Gastrocnemius medialis (tissue), 4 donors: ENCODE measurements around the gene NDUFAF3. TPM values are rescaled to one million over a fixed set of nuclear protein-coding genes. Genes with fewer than 3 reads are reported as not detected.

Experiments used
- ATAC-seq, 2 donors: fragments of 150-250 bp; one replicate each; pipeline ENCODE4 v1.9.1; 2016
- DNase-seq, 2 donors: peaks; one replicate each; pipeline ENCODE4 v3.0.0-alpha.2; 2019
- H3K27ac ChIP-seq, 4 donors: fragments of 200-600 bp; sonication (generic); 1 replicate in 1 of 4; 2 replicates in 3 of 4; pipeline ENCODE4 v1.5.1; 2016 to 2018; ENCODE audit warnings: mild to moderate bottlenecking in 2 of 4, moderate library complexity in 1 of 4
- H3K27me3 ChIP-seq, 3 donors: fragments of 200-600 bp; sonication (generic) in 2 of 3; 1 replicate in 1 of 3; 2 replicates in 2 of 3; pipeline versions ENCODE4 v1.5.1 to v1.6.0; 2016 to 2019; ENCODE audit warnings: mild to moderate bottlenecking in 1 of 3, moderate library complexity in 1 of 3
- H3K36me3 ChIP-seq, 2 donors: fragments of 200-600 bp; sonication (generic) in 1 of 2; one replicate each; pipeline ENCODE4 v1.5.1; 2017 to 2018
- H3K4me1 ChIP-seq, 2 donors: fragments of 200-600 bp; sonication (generic) in 1 of 2; one replicate each; pipeline ENCODE4 v1.5.1; 2016 to 2017; ENCODE audit warnings: mild to moderate bottlenecking in 2 of 2
- H3K4me3 ChIP-seq, 4 donors: fragments of 200-600 bp; sonication (generic) in 3 of 4; 1 replicate in 1 of 4; 2 replicates in 3 of 4; pipeline ENCODE4 v1.5.1; 2016 to 2019; ENCODE audit warnings: mild to moderate bottlenecking in 2 of 4
- H3K9me3 ChIP-seq, 3 donors: fragments of 200-600 bp; sonication (generic) in 2 of 3; 1 replicate in 1 of 3; 2 replicates in 2 of 3; pipeline ENCODE4 v1.5.1; 2016 to 2019
- CTCF ChIP-seq, 5 experiments: fragments of 450-650 bp in 3 of 5; fragments of 200-600 bp in 2 of 5; sonication (generic) in 2 of 5; IDR thresholded peaks in 4 of 5; conservative IDR thresholded peaks in 1 of 5; 1 replicate in 4 of 5; 2 replicates in 1 of 5; pipeline ENCODE4 v1.5.1; 2016 to 2019; ENCODE audit warnings: antibody characterized with exemption in 5 of 5, mild to moderate bottlenecking in 3 of 5, moderate library complexity in 3 of 5
- POLR2A ChIP-seq, 2 donors: fragments of 450-650 bp; IDR thresholded peaks; one replicate each; pipeline ENCODE4 v1.6.1; 2017; ENCODE audit warnings: antibody characterized with exemption in 2 of 2, mild to moderate bottlenecking in 2 of 2, moderate library complexity in 2 of 2
- in situ Hi-C, 4 donors: fragments of 200-750 bp; cut with MboI; loops; one replicate each; pipeline versions ENCODE4 v1.15.0 to v1.8.0; 2017; ENCODE audit warnings: low sequenced_read_pairs in 4 of 4
- intact Hi-C: fragments of 100-400 bp; cut with DNase I; formaldehyde crosslinking; loops from one replicate; pipeline ENCODE4 v1.15.1; 2023; ENCODE audit warnings: low total_unique reads
- total RNA-seq, 4 donors: library from RNA; depleted of rRNA; stranded (reverse); fragments of >200 nt; gene quantifications; one replicate each; pipeline versions ENCODE4 v1.1.0 to v1.2.3, GENCODE V29; 2016

Gene NDUFAF3
- total RNA-seq, 4 donors from 2014 or later, result 129 to 181 (median 148) TPM

DNA sequence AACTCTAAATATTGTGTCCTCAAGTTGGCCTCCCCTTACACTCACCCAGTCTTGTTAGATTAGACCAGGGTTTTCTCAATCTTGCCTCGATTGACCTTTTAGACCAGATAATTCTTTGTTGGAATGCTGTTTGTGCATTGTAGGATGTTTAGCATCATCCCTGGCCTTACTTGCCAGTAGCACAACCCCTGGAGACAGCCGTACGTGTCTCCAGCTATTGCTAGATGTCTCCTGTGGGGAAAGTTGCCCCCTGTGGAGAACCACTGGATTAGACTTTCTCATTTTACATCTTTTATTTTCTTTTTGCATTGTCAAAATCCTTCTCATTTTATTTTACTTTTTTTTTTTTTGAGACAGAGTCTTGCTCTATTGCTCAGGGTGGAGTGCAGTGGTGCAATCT, 12.5 kb upstream of the NDUFAF3 start:
- ATAC-seq, result no peak
- in situ Hi-C loops (no loop called here), intact Hi-C loops (no loop called here)
- Histone ChIP-seq H3K27ac (no peak overlapping the region), H3K36me3 (peaks cover 0 to 6% of the 10 kb centered on the region in 2 donors), H3K4me3 (no peak overlapping the region), H3K27me3 (no peaks in the 10 kb centered on the region), H3K4me1 (peaks cover 26 to 46% of the 10 kb centered on the region in 2 donors), H3K9me3 (no peaks in the 10 kb centered on the region)
- TF ChIP-seq POLR2A (IDR thresholded peaks at IDR 0.05), result no peak
- TF ChIP-seq CTCF (IDR thresholded peaks at IDR 0.05 in 4 of 5, conservative IDR thresholded peaks at IDR 0.05 in 1 of 5), result no peak
- no peak for DNase-seq

- H3K36me3 ChIP-seq, result peaks cover 0 to 28% of the 10 kb centered on the region in 2 donors
- peak overlapping the region; percentile 59 to 74 (median 62) for H3K27ac ChIP-seq
- H3K4me3 ChIP-seq, result no peak overlapping the region
- in situ Hi-C loops, result no loop called here
- H3K9me3 ChIP-seq, result no peaks in the 10 kb centered on the region
- peaks cover 31 to 41% of the 10 kb centered on the region in 2 donors for H3K4me1 ChIP-seq
- TF ChIP-seq POLR2A (IDR thresholded peaks at IDR 0.05), result no peak
- TF ChIP-seq CTCF (IDR thresholded peaks at IDR 0.05 in 4 of 5, conservative IDR thresholded peaks at IDR 0.05 in 1 of 5), result no peak
- ATAC-seq (no peak), DNase-seq (no peak)
- H3K27me3 ChIP-seq, result no peaks in the 10 kb centered on the region
- intact Hi-C loops, result no loop called here
Measured at GRCh38 chr3:49012441-49013017, 9.4 kb upstream of the NDUFAF3 start.

DNA sequence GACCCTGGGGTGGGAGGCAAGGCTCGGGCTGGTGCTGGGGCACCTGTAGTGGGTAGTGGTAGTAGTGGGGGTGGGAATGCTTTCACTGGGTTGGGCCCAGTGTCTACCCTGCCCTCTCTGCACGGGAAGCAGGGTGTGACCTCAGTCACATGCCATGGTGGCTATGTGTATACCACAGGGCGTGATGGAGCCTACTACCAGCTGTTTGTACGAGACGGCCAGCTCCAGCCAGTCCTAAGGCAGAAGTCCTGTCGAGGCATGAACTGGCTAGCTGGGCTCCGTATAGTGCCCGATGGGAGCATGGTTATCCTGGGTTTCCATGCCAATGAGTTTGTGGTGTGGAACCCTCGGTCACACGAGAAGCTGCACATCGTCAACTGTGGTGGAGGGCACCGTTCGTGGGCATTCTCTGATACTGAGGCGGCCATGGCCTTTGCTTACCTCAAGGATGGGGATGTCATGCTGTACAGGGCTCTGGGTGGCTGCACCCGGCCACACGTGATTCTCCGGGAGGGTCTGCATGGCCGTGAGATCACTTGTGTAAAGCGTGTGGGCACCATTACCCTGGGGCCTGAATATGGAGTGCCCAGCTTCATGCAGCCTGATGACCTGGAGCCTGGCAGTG, 8.7 kb upstream of the NDUFAF3 start:
- DNase-seq (no peak), ATAC-seq (no peak)
- Histone ChIP-seq H3K9me3 (no peaks in the 10 kb centered on the region), H3K27ac (peak overlapping the region; percentile 59 to 74 (median 62)), H3K27me3 (no peaks in the 10 kb centered on the region), H3K4me1 (peaks cover 28 to 40% of the 10 kb centered on the region in 2 donors), H3K4me3 (no peak overlapping the region), H3K36me3 (peaks cover 0 to 28% of the 10 kb centered on the region in 2 donors)
- in situ Hi-C loops, result no loop called here
- intact Hi-C loops, result no loop called here
- TF ChIP-seq CTCF (IDR thresholded peaks at IDR 0.05 in 4 of 5, conservative IDR thresholded peaks at IDR 0.05 in 1 of 5) (no peak), POLR2A (IDR thresholded peaks at IDR 0.05) (no peak)

- peak; percentile 13 to 26 for ATAC-seq
- Histone ChIP-seq H3K27me3 (no peaks in the 10 kb centered on the region), H3K4me1 (peaks cover 27 to 37% of the 10 kb centered on the region in 2 donors), H3K4me3 (no peak overlapping the region), H3K36me3 (peaks cover 0 to 28% of the 10 kb centered on the region in 2 donors), H3K27ac (peak overlapping the region; percentile 59 to 74 (median 62)), H3K9me3 (no peaks in the 10 kb centered on the region)
- DNase-seq, result no peak
- TF ChIP-seq CTCF (IDR thresholded peaks at IDR 0.05 in 4 of 5, conservative IDR thresholded peaks at IDR 0.05 in 1 of 5) (peak; percentile 20 to 47 (median 38)), POLR2A (IDR thresholded peaks at IDR 0.05) (no peak)
- in situ Hi-C loops, result no loop called here
- intact Hi-C loops, result no loop called here
Measured at GRCh38 chr3:49013738-49014660, 7.9 kb upstream of the NDUFAF3 start.
